ENCODE measurements around the gene RAB10. TPM values are rescaled to one million over a fixed set of nuclear protein-coding genes. Genes with fewer than 3 reads are reported as not detected.

The RAB10 gene
- total and polyA plus RNA-seq, 2 of the 13 experiments (the other 11 are each of a cell fraction or from before 2014, with no cell fraction given) = 48.2 to 120 TPM

- TF ChIP-seq BRF2 (CRISPR knock-in tag; IDR thresholded peaks at IDR 0.05) (peak; percentile 59; the same call in 1 of the 2 replicates), ZBTB25 (CRISPR knock-in tag; IDR thresholded peaks at IDR 0.05) (no peak), CENPX (CRISPR knock-in tag; IDR thresholded peaks at IDR 0.05) (no peak), ZNF281 (CRISPR knock-in tag; IDR thresholded peaks at IDR 0.05; ENCODE audit: borderline replicate concordance) (no peak), KDM2A (CRISPR knock-in tag; IDR thresholded peaks at IDR 0.05; ENCODE audit: borderline replicate concordance, low read depth) (0 out of 2 replicates have a peak, but pooled peaks have one; percentile 12), NFATC3 (CRISPR knock-in tag; IDR thresholded peaks at IDR 0.05) (peak; percentile 93; the same call in 1 of the 2 replicates), NFIB (CRISPR knock-in tag; IDR thresholded peaks at IDR 0.05; ENCODE audit: borderline replicate concordance) (no peak), SYNCRIP (IDR thresholded peaks at IDR 0.05; ENCODE audit: insufficient read depth, low read depth, low read length) (no peak), ZNF451 (CRISPR knock-in tag; IDR thresholded peaks at IDR 0.05) (no peak), KDM6A (CRISPR knock-in tag; IDR thresholded peaks at IDR 0.05; ENCODE audit: low read depth) (no peak; the same call in 1 of the 2 replicates), SAFB2 (CRISPR knock-in tag; IDR thresholded peaks at IDR 0.05; ENCODE audit: borderline replicate concordance, low read depth) (0 out of 2 replicates have a peak, but pooled peaks have one; percentile 18), REPIN1 (CRISPR knock-in tag; IDR thresholded peaks at IDR 0.05; ENCODE audit: borderline replicate concordance, low read depth) (peak; percentile 65; the same call in 1 of the 2 replicates), ZNF512 (CRISPR knock-in tag; IDR thresholded peaks at IDR 0.05) (no peak), IRX3 (CRISPR knock-in tag; IDR thresholded peaks at IDR 0.05; ENCODE audit: borderline replicate concordance, low read depth) (peak; percentile 90), HMGXB4 (CRISPR knock-in tag; IDR thresholded peaks at IDR 0.05; ENCODE audit: borderline replicate concordance in 1 of 2, low read depth in 1 of 2) (0 out of 4 replicates have a peak, but pooled peaks of 1 of the 2 experiments have one; percentile 14), IRF1 (CRISPR knock-in tag; IDR thresholded peaks at IDR 0.05; ENCODE audit: low read depth) (no peak), PBX2 (CRISPR knock-in tag; IDR thresholded peaks at IDR 0.05) (no peak)
These were observed 540 bp upstream of the RAB10 start (continued) for GRCh38 chr2:26033270-26033817.

Measured in HepG2 (cell line).